NCI-H510A (cell line): Measurements from ENCODE around the gene MCM3.

ENCODE experiments used
- DNase-seq: peaks from one replicate; lab custom pipeline; 2025; lab: John Stamatoyannopoulos, UW

MCM3 gene

DNA sequence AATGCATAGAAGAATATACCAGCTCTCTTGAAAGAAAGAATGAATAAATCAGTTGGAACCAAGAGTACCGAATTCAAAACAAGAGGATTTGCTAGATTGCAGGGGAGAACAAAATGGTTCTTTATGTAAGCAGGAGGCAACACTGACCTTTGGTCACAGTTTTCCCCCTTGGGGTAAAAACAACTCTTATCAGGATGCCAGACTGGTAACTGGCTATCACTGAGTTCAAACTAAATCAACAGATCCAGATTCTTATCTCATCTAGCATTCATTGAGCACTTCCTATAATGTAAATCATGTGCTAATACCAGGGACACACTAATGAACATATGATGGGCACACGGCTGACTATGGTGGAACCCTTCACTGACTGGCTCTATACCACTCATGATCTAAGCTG is 35.5 kb downstream of the MCM3 start:
- no peak for DNase-seq

DNA sequence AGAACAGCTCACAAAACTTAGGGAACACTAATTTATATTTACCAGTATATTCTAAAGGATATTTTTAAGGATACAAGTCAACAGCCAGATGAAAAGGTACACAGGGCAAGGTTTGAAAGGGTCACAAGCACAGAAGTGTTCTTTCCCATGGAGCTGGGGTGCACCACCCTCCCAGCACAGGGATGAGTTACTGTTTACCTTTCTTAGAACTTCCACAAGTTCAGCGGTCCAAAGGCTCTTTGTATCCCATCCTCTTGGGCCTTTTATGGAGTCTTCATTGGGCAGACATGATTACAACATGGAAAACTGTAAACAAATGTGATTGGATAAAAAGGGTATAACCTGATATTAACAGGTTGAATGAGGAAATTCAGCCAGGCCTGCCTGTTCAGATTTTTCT is 39.1 kb downstream of the MCM3 start:
- DNase-seq, result no peak

DNA sequence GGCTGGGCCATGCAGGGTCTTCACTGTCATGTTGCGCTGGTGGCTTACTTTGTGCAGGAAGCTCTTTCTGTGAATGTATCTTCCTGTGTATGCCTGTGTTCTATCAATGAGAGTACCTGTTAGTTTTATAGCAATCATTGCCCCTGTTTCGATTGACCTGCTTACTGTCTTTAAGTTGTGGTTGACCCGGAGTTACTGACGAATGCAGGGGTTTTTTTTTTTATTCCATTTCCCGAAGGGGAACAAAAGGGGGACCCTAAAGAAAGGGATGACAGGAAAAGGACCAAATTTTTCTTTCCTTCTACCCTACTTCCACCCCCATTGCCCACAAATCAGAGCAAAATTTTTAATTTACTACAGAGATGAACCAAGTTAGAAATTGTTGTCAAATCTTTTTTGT is 40.1 kb downstream of the MCM3 start, which contains the start of gene IL17F:
Gene IL17F (minus strand): TSS at position 101 of the 400 bp plus-strand sequence. CDS start 71 bp downstream, at position 30.
- DNase-seq, result no peak

DNA sequence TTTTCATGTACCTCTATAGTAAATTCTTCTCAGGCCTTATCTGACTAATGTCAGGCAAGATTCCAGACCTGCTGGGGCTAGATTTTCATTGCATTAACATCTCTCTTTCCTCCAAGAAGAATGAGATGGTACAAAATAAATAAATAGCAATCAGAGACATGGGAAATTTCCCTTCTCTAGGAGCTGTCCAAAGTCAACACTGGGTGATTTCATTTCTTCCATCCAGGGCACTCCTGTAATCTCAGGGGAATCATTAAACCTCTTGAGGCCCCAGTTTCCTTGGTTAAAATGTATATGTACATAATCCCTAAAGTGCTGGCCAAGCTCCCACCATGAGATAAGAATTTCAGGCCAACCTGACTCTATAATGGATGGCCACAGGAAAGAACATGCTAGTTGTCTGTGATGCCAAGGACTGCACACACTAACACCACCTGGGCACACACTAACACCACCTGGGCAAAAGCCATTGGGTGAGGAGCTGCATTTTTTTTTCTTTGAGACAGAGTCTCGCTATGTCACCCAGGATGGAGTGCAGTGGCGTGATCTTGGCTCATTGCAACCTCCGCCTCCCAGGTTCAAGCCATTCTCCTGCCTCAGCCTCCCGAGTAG is 41.2 kb downstream of the MCM3 start:
- DNase-seq, result no peak

DNA sequence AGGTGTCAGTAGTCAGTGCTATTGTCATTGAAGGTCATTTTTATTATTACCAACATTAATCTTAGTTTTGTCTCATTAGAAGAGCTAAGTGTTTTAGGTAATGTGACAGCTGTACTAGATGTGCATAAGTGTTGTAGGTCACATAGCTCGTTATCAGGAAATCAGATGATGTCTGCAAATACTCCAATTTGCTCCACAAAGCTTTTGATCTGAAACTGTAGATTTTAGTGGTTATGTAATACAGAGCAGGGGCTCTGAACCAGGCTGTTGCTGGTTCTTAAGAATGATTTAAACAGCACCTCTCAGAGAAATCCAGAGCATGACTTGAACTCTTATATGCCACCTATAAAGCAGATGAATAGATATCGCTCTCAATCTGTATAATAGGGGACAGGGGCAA is 42.7 kb downstream of the MCM3 start:
- DNase-seq, result no peak

DNA sequence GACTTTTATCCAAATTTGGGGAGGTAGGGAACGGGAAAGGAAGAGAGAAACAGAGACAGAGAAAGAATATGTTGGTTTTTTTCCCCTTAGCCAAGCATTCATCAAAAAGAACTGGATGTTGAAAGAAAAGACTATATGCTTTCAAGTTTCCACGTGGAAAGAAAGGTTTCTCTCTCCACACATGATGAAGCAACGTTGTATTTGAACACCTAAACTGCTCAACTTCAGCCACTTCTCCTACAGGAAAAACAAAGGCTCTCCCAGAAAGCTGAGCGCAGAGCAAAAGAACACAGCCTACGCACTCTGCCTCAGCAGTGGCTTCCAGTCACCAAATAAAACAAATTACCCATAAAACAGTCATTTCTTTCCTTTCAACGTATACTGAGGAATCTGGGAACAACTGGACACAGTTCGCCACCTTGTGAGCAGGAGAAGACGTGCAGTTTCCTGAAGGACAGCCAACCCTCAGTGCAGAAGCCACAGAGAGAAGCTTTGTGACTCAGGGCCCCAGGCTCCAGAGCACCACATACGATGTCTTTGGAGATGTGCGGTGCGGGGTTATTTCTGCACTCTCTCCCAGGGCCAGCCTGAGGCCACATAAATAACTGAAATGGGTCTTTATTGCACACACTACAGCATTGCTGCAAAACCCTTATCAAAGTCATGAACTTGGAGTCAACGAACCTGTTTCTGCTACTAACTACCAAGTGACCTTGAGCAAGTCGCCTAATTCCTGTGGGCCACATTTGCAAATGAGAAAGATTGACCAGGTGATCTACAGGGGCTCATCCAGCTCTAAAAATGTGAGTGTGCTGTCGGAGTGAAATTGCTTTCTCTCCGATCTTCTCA is 50.3 kb downstream of the MCM3 start:
- peak; percentile 10 for DNase-seq

DNA sequence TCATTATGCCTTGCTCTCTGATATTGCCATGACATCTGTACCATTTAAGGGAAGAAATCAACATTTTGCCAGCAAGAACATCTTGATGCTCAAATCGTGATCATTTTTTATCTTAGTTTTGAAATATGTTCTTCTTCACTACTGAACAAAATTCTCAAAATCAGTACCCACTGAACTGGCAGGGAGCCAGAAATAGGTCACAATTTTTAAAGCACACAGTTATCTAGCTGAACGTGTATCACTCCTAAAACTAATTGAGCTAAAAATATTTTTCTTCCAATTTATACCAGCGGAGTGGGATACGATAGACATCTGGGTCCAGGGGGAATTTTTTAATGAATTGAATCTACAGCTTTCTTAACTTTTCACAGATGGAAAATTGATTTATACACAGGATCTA is 51.5 kb downstream of the MCM3 start:
- no peak for DNase-seq

DNA sequence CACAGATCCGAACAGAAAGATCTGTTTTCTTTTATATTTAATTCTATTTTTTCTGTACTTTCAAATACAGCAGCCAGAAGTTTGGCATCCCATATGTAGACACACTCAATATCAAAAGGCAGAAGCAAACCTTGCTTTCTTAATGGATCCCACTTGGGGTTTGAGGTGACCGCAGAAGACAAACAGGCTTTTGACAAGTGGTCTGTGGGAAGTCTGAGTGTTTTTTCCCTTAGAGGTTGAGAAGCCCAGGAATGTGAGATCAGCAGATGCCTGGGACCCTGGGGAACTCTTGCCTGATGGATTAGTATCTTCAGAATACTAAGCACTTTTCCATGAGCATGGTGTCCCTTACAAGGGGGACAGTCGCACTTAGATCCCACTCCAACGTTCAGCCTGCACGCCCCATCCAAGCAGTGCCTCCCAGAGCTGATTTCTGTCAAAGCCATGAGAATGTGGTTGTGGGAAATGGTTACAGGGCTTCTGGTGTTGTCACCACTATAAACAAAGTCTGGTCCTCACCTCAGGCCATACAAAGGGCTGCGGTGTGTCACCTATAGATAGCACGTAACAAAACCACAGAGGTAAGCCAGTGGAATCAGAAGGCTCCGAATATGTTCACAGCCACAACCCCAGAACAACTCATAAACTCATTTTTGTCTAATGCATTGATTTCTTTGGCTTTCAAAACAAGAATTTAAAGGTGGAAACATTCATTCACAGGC is 53.0 kb downstream of the MCM3 start:
- DNase-seq, result no peak

DNA sequence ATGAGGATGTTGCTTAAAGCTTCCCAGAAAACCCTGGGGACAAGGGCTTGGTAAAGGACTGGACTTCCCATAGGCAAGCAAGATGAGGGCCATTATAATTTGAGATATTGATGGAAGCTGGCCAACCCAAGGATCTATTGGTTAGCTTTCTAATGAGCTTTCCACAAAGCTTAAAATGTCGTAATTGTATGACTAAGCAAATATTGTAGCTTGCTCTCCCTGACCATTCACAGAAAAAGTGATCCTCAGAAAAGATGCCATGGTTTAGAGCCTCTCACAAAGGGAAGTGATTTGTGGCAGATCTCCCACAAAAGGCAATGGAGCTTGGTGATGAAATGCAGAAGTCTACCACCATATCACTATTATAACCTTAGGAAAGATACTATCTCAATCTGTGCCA is 53.9 kb downstream of the MCM3 start:
- DNase-seq, result no peak

DNA sequence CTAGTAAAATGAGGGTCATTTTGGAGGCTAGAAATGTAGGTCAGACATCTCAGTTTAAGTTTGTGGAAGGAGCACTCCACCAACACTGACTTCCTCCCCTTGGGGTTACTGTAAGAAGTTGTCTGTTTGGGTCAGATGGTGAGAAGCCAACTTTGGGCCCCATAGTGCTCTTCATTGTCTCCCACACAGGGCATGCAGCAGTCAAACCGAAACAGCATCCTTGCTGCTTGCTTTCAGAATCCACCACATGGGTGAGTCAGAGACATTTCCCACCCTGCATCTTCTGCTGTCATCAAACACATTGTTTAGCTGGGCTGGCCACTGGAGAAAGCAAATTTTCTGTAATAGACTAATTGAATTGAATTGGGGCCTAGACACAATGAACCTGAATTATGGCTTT is 57.0 kb downstream of the MCM3 start:
- DNase-seq, result no peak

DNA sequence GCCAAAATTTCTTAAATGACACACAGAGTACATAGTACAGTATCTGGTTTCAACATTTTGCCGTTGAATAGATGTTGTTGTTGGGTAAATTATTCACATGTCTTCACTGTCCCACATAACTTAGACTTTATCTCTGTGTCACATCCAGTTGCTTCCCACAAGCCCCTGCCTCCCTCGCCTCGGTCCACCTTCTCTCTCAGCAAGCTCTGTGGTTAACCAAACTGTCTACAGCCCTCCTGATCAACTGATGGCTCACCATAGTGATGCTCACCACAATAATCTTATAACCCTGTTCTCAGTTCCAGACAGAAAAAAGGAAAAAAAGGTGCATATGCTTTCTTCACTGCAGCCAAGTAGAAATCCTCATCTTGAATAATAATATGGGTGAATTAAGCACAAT is 63.2 kb downstream of the MCM3 start:
- DNase-seq, result no peak

DNA sequence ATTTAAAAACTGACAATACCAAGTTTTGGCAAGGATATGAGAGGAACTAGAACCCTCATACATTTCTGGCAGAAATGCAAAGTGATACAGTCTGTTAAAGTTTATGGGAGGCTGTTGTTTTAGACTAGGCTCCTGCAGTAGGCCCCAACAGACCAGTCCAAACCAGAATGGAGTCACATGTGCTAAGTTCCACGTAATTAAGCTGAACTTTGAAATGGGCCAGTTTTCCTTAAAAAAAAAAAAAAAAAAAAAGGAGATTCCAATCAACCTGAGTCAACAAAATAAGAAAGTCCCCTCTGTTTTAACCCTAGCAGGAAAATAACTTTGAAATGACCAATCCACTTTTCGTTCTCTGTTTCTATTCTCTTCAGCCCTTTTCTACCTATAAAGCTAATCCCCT is 66.8 kb downstream of the MCM3 start:
- no peak for DNase-seq

DNA sequence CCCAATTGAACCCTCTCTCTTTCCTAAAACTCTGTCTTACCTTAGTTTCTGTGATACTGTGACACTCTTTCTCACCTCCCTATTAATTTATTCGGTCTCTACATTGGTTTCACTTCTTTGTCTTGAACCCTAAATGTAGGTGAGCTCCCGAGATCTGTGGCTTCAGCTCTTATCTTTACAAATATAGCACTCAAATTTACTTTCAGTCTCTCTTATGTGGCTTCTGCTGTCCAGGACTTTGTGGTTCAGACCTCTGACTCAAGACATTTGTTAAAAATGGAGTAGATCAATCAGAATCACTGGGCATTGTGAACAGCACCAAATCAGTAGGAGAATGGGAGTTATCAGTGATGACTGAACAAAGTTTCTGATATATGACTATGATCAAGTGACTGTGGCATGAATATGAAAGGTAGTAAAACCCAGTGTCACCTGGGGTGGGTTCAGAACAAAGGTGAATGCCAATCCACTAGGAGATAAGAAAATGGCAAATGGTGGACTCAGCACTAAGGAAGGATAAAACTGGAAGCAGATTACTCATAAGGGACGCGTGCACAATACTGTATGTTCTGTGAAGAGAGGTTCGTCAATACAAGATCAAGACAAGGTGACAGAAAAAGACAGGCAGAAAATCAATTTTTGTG is 67.5 kb downstream of the MCM3 start:
- DNase-seq, result no peak

DNA sequence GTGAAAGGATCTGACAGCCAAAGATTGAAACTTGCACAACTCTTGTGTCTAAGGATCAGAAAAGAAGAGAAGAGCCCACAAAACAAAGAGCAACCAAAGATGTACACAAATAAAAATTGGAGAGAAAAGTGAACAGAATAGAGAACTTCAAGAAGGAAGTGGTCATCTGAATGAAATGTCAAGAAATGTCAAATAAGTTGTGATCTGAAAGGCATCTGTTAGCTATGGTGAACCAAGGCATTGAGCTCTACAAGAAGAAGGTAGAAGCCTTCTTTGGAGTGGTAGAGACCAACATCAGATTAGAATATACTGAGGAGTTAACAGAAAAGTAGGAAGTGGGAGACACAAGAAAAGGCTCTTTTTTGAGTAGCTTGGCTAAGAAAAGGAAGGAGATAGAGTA is 68.8 kb downstream of the MCM3 start:
- DNase-seq, result no peak
